OCI-LY7 (cell line): ENCODE results near the gene EPHA6. TPM values are rescaled to one million over a fixed set of nuclear protein-coding genes. Genes with fewer than 3 reads are reported as not detected.

Experiments used
- BruUV-seq: library from RNA; stranded (reverse); fragments of 400-500 nt; replicated peaks from 2 replicates; lab custom pipeline; 2021; lab: Mats Ljungman, UMichigan
- CTCF ChIA-PET: fragments of 300-600 bp; sonication (Branson Sonifier 250); formaldehyde crosslinking; loops from one replicate; lab custom pipeline; 2022; ENCODE audit warnings: antibody characterized with exemption; ENCODE audit not compliant: unreplicated experiment; lab: Charles Lee
- POLR2A ChIA-PET: fragments of 300-600 bp; sonication (Branson Sonifier 250); formaldehyde crosslinking; loops from one replicate; lab custom pipeline; 2022; ENCODE audit warnings: antibody characterized with exemption; lab: Charles Lee
- DNase-seq: peaks from one replicate; pipeline ENCODE4 v3.0.0-alpha.2; 2015; ENCODE audit warnings: low spot score
- H2AFZ ChIP-seq: fragments of 200-600 bp; sonication (generic), shearing (Covaris generic); 2 replicates; pipeline ENCODE4 v1.6.1; 2014; ENCODE audit warnings: mild to moderate bottlenecking, antibody characterized with exemption, low read length, moderate library complexity
- H3K27ac ChIP-seq: fragments of 200-600 bp; sonication (generic); 2 replicates; pipeline ENCODE4 v1.5.1; 2014; ENCODE audit warnings: mixed run types, low read depth, mild to moderate bottlenecking, moderate library complexity, low read length, inconsistent platforms; ENCODE audit not compliant: poor library complexity, severe bottlenecking
- H3K36me3 ChIP-seq: fragments of 200-600 bp; sonication (generic); 2 replicates; pipeline ENCODE4 v1.6.1; 2014; ENCODE audit warnings: mild to moderate bottlenecking, antibody characterized with exemption, low read length, moderate library complexity, mixed read lengths; ENCODE audit not compliant: insufficient read depth
- H3K4me1 ChIP-seq: fragments of 200-600 bp; sonication (generic); 2 replicates; pipeline ENCODE4 v1.5.1; 2014; ENCODE audit warnings: mild to moderate bottlenecking, low read length; ENCODE audit not compliant: insufficient read depth, poor library complexity, severe bottlenecking
- H3K4me2 ChIP-seq: fragments of 200-600 bp; sonication (generic); 2 replicates; pipeline ENCODE4 v1.6.1; 2014; ENCODE audit warnings: mild to moderate bottlenecking, low read length
- H3K4me3 ChIP-seq: fragments of 200-600 bp; sonication (generic); 2 replicates; pipeline ENCODE4 v1.5.1; 2014; ENCODE audit warnings: mild to moderate bottlenecking, low read depth, low read length; ENCODE audit not compliant: poor library complexity, severe bottlenecking
- H3K79me2 ChIP-seq: fragments of 200-600 bp; sonication (generic); 2 replicates; pipeline ENCODE4 v1.6.1; 2016; ENCODE audit warnings: low read depth, mild to moderate bottlenecking, low read length, moderate library complexity, mixed read lengths; ENCODE audit not compliant: insufficient read depth
- H3K9me2 ChIP-seq: fragments of 200-600 bp; sonication (generic); 2 replicates; pipeline ENCODE4 v1.6.1; 2016; ENCODE audit warnings: mild to moderate bottlenecking, low read length, mixed read lengths; ENCODE audit not compliant: insufficient read depth
- H3K9me3 ChIP-seq: fragments of 200-600 bp; sonication (generic); 2 replicates; pipeline ENCODE4 v1.6.1; 2014; ENCODE audit warnings: mild to moderate bottlenecking, mixed run types, low read length, mixed read lengths
- H4K20me1 ChIP-seq: fragments of 200-600 bp; sonication (generic); 2 replicates; pipeline ENCODE4 v1.6.1; 2014; ENCODE audit warnings: mild to moderate bottlenecking, antibody characterized with exemption, low read length, moderate library complexity, mixed read lengths; ENCODE audit not compliant: insufficient read depth
- EZH2phosphoT487 ChIP-seq: fragments of 200-600 bp; sonication (generic); IDR thresholded peaks from 2 replicates; pipeline ENCODE4 v1.6.1; 2018; ENCODE audit warnings: low read depth, borderline replicate concordance, mild to moderate bottlenecking, mixed run types, antibody characterized with exemption, low read length, moderate library complexity, mixed read lengths
- intact Hi-C: fragments of 100-400 bp; cut with micrococcal nuclease; formaldehyde crosslinking; loops from one replicate; pipeline ENCODE4 v1.10.0; 2022; ENCODE audit not compliant: unreplicated experiment
- total RNA-seq, 2 experiments: library from RNA; depleted of rRNA in 1 of 2; stranded (reverse); fragments of >200 nt in 1 of 2; shearing (Covaris generic) in 1 of 2; gene quantifications; 2 replicates each; pipeline ENCODE4 v1.2.3, GENCODE V29; 2014 to 2022
- TF ChIP-seq, protein P1 (sequence below): fragments of 200-600 bp; sonication (generic); conservative IDR thresholded peaks from 2 replicates; pipeline ENCODE4 v1.5.1; 2014; ENCODE audit warnings: mild to moderate bottlenecking, antibody characterized with exemption, low read length, moderate library complexity, mixed read lengths

EPHA6 gene
- total RNA-seq, 2 experiments from 2014 or later: not detected

DNA sequence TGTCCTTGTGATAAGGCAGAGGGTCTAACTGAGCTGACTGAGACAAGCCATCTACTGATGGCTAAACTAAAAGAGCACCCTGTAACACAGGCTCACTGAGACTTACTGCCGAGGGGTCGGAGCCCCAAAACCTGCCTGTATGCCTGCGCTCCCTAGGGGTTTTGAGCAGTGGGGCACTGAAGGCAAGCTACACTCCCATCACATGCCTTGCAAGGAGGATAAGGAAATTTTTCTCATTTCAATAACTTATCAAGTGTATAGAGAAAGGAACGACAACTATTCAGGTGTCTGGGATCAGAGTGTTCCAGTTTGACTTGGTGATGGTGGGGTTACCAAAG, 292.2 kb downstream of the EPHA6 start:
- DNase-seq: no peak
- no peak for TF ChIP-seq EZH2phosphoT487
- TF ChIP-seq, protein P1, sequence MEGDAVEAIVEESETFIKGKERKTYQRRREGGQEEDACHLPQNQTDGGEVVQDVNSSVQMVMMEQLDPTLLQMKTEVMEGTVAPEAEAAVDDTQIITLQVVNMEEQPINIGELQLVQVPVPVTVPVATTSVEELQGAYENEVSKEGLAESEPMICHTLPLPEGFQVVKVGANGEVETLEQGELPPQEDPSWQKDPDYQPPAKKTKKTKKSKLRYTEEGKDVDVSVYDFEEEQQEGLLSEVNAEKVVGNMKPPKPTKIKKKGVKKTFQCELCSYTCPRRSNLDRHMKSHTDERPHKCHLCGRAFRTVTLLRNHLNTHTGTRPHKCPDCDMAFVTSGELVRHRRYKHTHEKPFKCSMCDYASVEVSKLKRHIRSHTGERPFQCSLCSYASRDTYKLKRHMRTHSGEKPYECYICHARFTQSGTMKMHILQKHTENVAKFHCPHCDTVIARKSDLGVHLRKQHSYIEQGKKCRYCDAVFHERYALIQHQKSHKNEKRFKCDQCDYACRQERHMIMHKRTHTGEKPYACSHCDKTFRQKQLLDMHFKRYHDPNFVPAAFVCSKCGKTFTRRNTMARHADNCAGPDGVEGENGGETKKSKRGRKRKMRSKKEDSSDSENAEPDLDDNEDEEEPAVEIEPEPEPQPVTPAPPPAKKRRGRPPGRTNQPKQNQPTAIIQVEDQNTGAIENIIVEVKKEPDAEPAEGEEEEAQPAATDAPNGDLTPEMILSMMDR: no peak
- BruUV-seq: no TSS peak
- Histone ChIP-seq H4K20me1 (no peaks in the 10 kb centered on the region), H3K79me2 (no peaks in the 10 kb centered on the region), H3K4me1 (no peaks in the 10 kb centered on the region), H3K9me2 (no peaks in the 10 kb centered on the region), H2AFZ (no peak overlapping the region), H3K27ac (no peak overlapping the region), H3K9me3 (no peaks in the 10 kb centered on the region), H3K4me2 (no peak overlapping the region), H3K4me3 (no peak overlapping the region), H3K36me3 (no peaks in the 10 kb centered on the region)
- ChIA-PET CTCF (no interaction called here), POLR2A (interaction anchor here (1.7 kb wide), 1 partner anchor 13 kb away, joined by 7 read pairs; no protein-coding TSS in a partner anchor)
- intact Hi-C loops: no loop called here

DNA sequence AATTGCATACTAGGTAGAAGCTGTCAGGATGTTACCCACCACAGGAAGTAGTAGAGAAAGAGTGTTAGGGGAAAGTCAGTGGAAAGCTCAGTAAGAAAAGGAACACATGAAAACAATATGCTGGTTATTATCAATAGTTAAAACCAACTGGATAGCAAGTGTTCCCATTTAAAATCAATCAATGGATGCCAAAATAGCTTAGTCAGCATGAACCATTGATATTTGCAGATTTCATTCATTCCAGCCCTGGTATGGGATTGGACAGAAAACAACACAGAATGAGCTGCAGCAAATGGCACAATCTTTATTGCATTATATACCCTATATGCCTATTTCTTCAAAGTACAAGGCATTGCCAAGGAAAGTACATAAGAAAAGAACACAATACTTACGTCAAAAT, 293.7 kb downstream of the EPHA6 start:
- CTCF ChIA-PET: no interaction called here
- BruUV-seq: no TSS peak

DNA sequence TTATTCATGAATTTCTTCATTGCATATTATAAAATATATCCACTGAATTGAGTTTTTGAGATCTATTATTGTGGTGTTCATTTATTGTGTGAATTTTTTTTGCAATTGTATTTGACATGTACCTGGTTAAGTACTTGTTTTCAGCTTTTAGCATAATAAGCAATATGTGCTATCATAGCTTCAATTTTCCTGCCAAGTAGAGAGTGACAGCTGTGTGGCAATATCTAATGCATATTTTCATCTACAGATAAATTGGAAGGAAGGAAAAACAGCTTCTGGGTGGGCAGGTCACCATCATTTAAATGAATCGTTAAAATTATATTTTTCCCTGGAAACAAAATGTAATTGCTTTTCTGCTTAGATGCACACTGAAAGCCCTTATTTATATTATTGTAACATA, 296.9 kb downstream of the EPHA6 start:
- intact Hi-C loops: no loop called here

More for the DNA sequence above, 293.7 kb downstream of the EPHA6 start:
- H3K79me2 ChIP-seq: no peaks in the 10 kb centered on the region
- H3K36me3 ChIP-seq: no peaks in the 10 kb centered on the region
- intact Hi-C loops: no loop called here
- no peak overlapping the region for H3K4me2 ChIP-seq
- H2AFZ ChIP-seq: no peak overlapping the region
- H3K9me3 ChIP-seq: no peaks in the 10 kb centered on the region
- H3K4me3 ChIP-seq: no peak overlapping the region
- POLR2A ChIA-PET: interaction anchor here (0.5 to 1.0 kb wide), 3 partner anchors 32 to 225 kb away, joined by 3 to 6 read pairs (median 3); no protein-coding TSS in a partner anchor
- no peak for DNase-seq
- no peaks in the 10 kb centered on the region for H4K20me1 ChIP-seq
- no peaks in the 10 kb centered on the region for H3K9me2 ChIP-seq
- H3K4me1 ChIP-seq: no peaks in the 10 kb centered on the region
- H3K27ac ChIP-seq: no peak overlapping the region
- TF ChIP-seq, protein P1: no peak
- TF ChIP-seq EZH2phosphoT487: no peak

More for the DNA sequence above, 296.9 kb downstream of the EPHA6 start:
- no peak overlapping the region for H2AFZ ChIP-seq
- H3K4me3 ChIP-seq: no peak overlapping the region
- no peak for TF ChIP-seq EZH2phosphoT487
- TF ChIP-seq, protein P1: no peak
- H3K9me2 ChIP-seq: no peaks in the 10 kb centered on the region
- H4K20me1 ChIP-seq: no peaks in the 10 kb centered on the region
- no peaks in the 10 kb centered on the region for H3K4me1 ChIP-seq
- ChIA-PET POLR2A (interaction anchor here (0.6 kb wide), 1 partner anchor 303 kb away, joined by 3 read pairs; no protein-coding TSS in a partner anchor), CTCF (no interaction called here)
- no peaks in the 10 kb centered on the region for H3K79me2 ChIP-seq
- H3K4me2 ChIP-seq: no peak overlapping the region
- no peak overlapping the region for H3K27ac ChIP-seq
- no peaks in the 10 kb centered on the region for H3K9me3 ChIP-seq
- no TSS peak for BruUV-seq
- no peaks in the 10 kb centered on the region for H3K36me3 ChIP-seq
- no peak for DNase-seq
